NCI-H146 treated with DMSO at 0.1 percent for 48 hours (cell line): Measurements from ENCODE around the gene CMKLR1.

Experiments
- DNase-seq: peaks from one replicate; lab custom pipeline; 2025; ENCODE audit not compliant: unreplicated experiment; lab: John Stamatoyannopoulos, UW

Gene CMKLR1

GRCh38 chr12:108269224-108269623 lies 69.9 kb downstream of the CMKLR1 start:
- DNase-seq, result no peak

DNA sequence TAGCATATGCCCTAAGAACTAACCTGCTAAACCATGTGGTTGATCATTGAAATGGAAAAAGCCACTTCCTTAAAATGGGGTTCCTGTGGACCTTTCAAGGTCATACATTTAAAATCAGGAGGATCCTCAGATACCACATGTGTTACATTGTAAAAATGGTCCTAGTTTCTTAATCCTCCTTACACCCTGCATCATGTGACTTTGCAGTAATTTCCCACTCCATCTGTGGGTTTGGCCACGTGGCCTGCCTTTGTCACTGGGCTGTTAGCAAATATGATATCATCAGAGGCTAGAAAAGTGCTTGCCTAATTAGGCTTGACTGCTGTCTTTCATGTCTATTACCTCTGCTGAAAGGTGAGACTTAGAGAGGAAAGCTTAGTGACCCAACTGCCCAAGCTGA lies 70.7 kb downstream of the CMKLR1 start:
- no peak for DNase-seq

- DNase-seq, result no peak
Measured at GRCh38 chr12:108267450-108267849, 71.7 kb downstream of the CMKLR1 start.

GRCh38 chr12:108266131-108266530 lies 73.0 kb downstream of the CMKLR1 start:
- DNase-seq, result no peak

DNA sequence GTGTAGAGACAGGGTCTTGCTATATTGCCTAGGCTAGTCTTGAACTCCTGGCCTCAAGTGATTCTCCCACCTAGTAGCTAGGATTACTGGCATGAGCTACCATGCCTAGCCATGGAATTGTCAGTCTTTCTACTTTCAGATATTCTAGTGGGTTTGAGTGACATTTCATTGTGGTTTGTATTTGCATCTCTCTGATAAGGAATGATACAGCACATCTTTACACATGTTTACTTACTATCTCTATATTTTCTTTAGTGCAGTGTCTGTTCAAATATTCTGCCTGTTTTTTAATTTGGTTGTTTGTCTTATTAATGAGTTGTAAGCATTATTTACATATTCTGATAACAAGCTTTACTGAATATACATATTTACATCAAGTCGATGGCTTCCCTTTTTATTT lies 73.6 kb downstream of the CMKLR1 start:
- no peak for DNase-seq

GRCh38 chr12:108260969-108261368 lies 78.1 kb downstream of the CMKLR1 start:
- DNase-seq, result no peak

- DNase-seq, result no peak
Measured at GRCh38 chr12:108260039-108260438, 79.1 kb downstream of the CMKLR1 start.

- DNase-seq, result no peak
Measured at GRCh38 chr12:108257610-108258106, 81.5 kb downstream of the CMKLR1 start.

GRCh38 chr12:108257004-108257403 lies 82.1 kb downstream of the CMKLR1 start:
- DNase-seq, result no peak

DNA sequence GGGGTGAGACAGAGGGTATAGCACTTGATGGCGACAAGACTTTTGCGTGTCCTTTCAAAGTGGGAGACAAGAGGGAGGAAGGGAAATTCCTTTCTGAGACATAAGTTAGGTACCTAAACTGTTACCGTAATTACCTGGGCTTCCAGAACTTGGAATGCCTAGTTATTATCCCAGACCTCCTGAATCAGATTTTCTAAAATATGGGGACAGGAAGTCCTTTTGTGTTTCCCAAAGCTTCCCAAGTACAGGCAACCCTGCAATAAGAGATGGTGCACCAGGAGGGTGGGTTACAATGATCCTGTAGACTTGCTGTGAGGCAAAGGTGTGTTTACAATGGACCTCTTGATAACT lies 83.9 kb downstream of the CMKLR1 start:
- DNase-seq, result no peak

- DNase-seq, result no peak
Measured at GRCh38 chr12:108254517-108255251, 84.4 kb downstream of the CMKLR1 start.

GRCh38 chr12:108254030-108254429 lies 85.1 kb downstream of the CMKLR1 start:
- DNase-seq, result no peak

- no peak for DNase-seq
Measured at GRCh38 chr12:108253540-108253939, 85.6 kb downstream of the CMKLR1 start.

GRCh38 chr12:108252523-108252922 lies 86.6 kb downstream of the CMKLR1 start:
- no peak for DNase-seq

DNA sequence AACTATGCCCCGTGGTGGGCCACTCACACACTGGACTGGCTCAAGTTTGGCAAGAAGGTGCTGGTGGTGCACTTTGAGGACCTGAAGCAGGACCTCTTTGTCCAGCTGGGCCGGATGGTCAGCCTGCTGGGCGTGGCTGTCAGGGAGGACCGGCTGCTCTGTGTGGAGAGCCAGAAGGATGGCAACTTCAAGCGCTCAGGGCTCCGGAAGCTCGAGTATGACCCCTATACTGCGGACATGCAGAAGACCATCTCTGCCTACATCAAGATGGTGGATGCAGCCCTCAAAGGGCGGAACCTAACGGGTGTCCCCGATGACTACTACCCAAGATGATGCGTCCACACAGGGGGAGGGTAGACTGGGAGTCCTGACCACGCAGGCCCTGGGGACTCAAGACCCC lies 91.1 kb downstream of the CMKLR1 start:
- DNase-seq, result no peak

- no peak for DNase-seq
Measured at GRCh38 chr12:108247130-108247529, 92.0 kb downstream of the CMKLR1 start.

DNA sequence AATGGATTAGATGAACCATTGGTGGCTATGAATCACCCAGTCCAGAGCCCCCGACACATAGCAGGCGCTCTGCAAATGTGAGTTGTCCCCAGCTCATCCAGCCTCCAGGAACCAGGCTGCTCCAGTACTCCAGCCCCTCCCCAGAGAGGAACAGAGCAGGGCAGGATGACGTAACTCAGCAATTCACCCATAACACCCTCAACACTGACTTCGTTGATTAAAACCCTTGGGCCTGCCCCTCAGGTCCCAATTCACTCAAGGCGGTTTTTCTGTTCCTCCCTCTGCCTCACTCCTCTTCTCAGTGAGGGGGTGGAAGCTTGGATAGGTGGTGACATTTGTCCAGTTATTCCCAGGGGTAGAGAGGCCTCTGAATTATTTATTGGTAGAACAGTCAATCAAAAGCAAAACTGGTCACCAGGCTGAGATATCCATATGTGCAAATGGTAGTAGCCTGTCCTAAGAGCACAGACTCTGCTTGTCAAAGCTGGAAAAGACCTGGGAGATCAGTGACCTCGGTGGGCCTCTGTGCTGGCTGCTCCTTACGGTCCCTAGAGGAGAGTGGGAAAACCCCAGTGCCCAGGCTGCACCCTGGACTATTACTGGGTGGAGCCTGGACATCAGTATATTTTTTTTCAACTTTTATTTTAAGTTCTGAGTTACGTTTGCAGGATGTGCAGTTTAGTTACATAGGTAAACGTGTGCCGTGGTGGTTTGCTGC lies 97.0 kb downstream of the CMKLR1 start:
- no peak for DNase-seq

- no peak for DNase-seq
Measured at GRCh38 chr12:108240928-108241327, 98.2 kb downstream of the CMKLR1 start.

DNA sequence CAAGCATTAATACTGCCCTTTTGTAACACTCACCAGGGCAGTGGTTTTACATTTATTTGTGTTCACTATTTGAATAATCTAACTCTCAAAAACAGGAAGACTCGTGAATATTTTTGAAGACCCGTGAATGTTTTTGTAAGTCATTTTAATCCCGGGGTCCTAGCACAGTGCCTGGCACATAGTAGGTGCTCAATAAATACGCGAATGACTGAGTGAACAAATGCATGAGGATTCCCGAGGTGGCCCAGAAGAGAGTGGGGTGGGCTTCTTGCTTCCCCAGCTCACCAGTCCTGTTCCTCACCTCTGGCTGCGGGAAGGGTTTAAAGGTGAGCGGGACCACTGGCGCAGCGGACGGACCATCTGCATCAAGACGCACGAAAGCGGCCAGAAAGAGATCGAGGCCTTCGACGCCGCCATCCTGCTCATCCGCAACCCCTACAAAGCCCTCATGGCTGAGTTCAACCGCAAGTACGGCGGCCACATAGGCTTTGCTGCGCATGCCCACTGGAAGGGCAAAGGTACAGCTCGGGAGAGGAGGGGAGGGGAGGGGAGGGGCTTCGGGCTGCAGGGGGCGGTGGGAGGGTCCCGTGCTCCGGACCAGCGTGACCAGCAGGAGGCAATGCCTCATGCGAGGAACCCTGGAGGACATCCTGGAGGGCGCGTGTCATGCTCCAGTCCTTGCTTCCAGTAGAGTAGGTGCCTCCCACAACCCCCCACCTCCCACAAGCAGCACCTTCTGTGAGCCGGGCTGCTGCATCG lies 98.9 kb downstream of the CMKLR1 start:
- DNase-seq, result no peak

DNA sequence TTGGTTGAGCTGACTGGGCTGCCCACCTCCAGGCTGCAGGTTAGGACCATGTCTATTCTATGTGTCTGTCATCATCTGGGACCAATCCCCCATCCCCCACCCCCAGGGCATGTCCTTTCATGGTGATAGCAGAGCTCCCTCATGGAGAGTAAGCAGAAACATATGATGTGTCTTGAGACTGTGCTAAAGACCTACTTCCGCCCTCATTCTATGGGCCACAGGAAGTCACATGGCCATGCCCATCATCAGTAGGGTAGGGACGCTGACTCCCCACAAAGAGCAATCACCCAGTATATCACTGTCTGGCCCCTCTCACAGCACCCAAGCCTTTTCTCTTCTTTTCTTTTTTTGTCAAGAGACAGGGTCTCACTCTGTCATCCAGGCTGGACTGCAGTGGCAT lies 99.7 kb downstream of the CMKLR1 start:
- no peak for DNase-seq

DNA sequence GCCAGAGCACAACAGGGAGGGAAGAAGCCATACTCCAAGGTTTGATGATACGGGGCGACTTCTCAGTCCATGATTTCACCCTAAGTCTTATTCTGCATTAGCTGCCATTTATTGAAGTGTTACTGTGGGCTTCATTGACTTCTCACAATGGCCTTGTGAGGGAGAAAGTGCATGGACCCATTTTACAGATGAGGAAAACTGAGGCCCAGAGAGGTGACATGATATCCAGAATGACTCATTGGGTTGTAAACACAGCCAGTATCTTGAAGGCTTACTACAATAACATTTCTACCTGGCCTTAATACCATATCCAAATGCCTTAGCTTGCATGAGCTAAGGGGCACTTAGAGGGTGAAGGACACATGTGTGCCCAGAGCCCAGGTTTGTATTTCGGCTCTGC lies 100.6 kb downstream of the CMKLR1 start:
- DNase-seq, result no peak
